ENCODE measurements around the gene FAM184A. TPM values are rescaled to one million over a fixed set of nuclear protein-coding genes. Genes with fewer than 3 reads are reported as not detected.

FAM184A gene
- total RNA-seq, 1 donor from 2014 or later: 134 TPM

DNA sequence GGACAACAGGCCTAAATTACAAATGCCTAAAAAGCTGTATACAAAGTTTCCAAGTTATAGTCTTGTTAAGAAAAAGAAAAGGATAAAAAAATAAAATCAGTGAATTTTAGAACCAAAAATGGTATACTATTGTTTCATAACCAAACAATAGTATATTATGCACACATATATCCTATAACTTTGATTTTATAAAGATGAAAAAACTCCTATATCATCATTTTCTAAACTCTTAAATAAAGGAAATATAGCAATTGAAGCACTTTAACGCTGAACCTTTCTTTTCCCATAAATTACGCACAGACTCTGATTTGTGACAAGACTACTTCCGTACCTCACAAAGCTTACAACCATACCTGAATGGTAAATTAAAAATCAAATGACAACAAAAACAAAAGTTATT, 107.6 kb downstream of the FAM184A start:
- Mint-ChIP-seq H3K4me3 (ENCODE audit: unreplicated experiment) (no peak overlapping the region), H3K4me1 (ENCODE audit: unreplicated experiment) (peaks cover 17% of the 10 kb centered on the region), H3K27ac (ENCODE audit: unreplicated experiment) (no peak overlapping the region), H3K9me3 (ENCODE audit: unreplicated experiment) (no peaks in the 10 kb centered on the region), H3K36me3 (ENCODE audit: low read depth, unreplicated experiment) (peaks cover 11% of the 10 kb centered on the region), H3K27me3 (ENCODE audit: unreplicated experiment) (no peaks in the 10 kb centered on the region)
- DNase-seq (ENCODE audit: low spot score): no peak
- TF ChIP-seq, protein P1, sequence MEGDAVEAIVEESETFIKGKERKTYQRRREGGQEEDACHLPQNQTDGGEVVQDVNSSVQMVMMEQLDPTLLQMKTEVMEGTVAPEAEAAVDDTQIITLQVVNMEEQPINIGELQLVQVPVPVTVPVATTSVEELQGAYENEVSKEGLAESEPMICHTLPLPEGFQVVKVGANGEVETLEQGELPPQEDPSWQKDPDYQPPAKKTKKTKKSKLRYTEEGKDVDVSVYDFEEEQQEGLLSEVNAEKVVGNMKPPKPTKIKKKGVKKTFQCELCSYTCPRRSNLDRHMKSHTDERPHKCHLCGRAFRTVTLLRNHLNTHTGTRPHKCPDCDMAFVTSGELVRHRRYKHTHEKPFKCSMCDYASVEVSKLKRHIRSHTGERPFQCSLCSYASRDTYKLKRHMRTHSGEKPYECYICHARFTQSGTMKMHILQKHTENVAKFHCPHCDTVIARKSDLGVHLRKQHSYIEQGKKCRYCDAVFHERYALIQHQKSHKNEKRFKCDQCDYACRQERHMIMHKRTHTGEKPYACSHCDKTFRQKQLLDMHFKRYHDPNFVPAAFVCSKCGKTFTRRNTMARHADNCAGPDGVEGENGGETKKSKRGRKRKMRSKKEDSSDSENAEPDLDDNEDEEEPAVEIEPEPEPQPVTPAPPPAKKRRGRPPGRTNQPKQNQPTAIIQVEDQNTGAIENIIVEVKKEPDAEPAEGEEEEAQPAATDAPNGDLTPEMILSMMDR (IDR thresholded peaks at IDR 0.05; ENCODE audit: unreplicated experiment): no peak

DNA sequence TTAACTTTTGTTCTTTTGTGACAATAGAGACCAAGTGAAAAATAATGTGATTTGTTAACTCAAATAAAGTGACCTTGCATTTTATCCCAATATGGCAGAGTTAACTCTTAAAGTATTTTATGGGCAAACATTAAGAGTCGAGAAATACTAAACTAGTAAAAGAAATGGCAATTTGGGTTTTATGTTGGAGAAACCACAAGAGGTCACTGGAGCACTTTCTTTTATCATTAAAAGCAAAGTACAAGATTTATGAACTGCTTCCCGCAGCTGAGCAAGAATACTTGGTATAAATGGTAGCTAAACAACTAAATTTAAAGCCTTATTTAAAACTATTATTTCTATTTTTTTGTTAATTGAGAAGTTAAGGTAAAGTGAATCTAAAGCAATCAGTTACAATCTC, 110.0 kb downstream of the FAM184A start:
- Mint-ChIP-seq H3K27ac (ENCODE audit: unreplicated experiment) (peak overlapping the region; percentile 48), H3K4me1 (ENCODE audit: unreplicated experiment) (peaks cover 17% of the 10 kb centered on the region), H3K36me3 (ENCODE audit: low read depth, unreplicated experiment) (peaks cover 13% of the 10 kb centered on the region), H3K9me3 (ENCODE audit: unreplicated experiment) (no peaks in the 10 kb centered on the region), H3K27me3 (ENCODE audit: unreplicated experiment) (no peaks in the 10 kb centered on the region), H3K4me3 (ENCODE audit: unreplicated experiment) (no peak overlapping the region)
- TF ChIP-seq, protein P1 (IDR thresholded peaks at IDR 0.05; ENCODE audit: unreplicated experiment): no peak
- DNase-seq (ENCODE audit: low spot score): no peak

DNA sequence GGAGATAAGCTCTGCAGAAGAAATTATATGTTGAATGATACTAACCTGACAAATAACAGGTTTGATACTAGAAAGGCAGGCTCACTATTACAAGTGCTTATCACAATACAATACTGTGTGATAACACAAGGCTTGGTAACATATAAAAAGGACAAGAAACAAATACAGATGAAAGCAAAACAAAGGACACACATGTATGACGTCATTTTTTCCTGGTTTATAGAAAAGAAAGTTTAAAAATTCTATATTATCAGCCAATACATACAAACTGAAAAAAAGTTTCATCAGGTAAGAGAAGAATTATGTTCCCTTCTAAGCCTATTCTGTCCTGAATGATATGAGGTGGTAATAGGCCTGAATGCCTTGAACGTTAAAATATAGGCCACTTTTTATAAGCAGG, 111.2 kb downstream of the FAM184A start:
- TF ChIP-seq, protein P1 (IDR thresholded peaks at IDR 0.05; ENCODE audit: unreplicated experiment): no peak
- DNase-seq (ENCODE audit: low spot score): no peak
- no peaks in the 10 kb centered on the region for H3K27me3 Mint-ChIP-seq (ENCODE audit: unreplicated experiment)
- no peaks in the 10 kb centered on the region for H3K9me3 Mint-ChIP-seq (ENCODE audit: unreplicated experiment)
- peaks cover 9% of the 10 kb centered on the region for H3K36me3 Mint-ChIP-seq (ENCODE audit: low read depth, unreplicated experiment)
- no peak overlapping the region for H3K4me3 Mint-ChIP-seq (ENCODE audit: unreplicated experiment)
- peaks cover 13% of the 10 kb centered on the region for H3K4me1 Mint-ChIP-seq (ENCODE audit: unreplicated experiment)
- no peak overlapping the region for H3K27ac Mint-ChIP-seq (ENCODE audit: unreplicated experiment)

DNA sequence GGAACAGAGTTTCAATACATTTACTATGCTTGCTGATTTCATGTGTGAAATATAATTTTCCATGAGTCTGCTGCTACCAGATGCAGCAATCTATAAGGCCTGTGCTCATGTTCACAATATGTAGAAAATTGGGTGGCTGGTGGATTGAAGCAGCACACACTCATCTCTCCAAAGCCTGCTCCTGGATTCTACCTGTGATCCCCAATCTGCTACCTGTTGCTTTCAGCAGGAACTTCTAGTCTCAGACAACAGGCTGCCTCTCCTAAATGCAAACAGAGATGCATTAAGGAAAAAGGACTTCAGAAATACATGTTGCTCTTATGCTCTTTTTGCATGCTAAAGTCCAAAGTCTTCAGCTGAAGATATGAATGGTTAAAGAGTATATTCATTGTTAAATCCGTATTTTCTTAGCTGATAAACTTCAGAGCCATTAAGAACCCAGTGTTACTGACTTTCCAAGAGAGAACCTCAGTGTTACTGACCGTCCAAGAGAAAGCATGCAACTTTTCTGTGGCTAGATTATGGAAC, 112.6 kb downstream of the FAM184A start:
- H3K4me3 Mint-ChIP-seq (ENCODE audit: unreplicated experiment): no peak overlapping the region
- peaks cover 10% of the 10 kb centered on the region for H3K4me1 Mint-ChIP-seq (ENCODE audit: unreplicated experiment)
- TF ChIP-seq, protein P1 (IDR thresholded peaks at IDR 0.05; ENCODE audit: unreplicated experiment): no peak
- no peak for DNase-seq (ENCODE audit: low spot score)
- H3K36me3 Mint-ChIP-seq (ENCODE audit: low read depth, unreplicated experiment): peaks cover 12% of the 10 kb centered on the region
- no peak overlapping the region for H3K27ac Mint-ChIP-seq (ENCODE audit: unreplicated experiment)
- peaks cover 2% of the 10 kb centered on the region for H3K27me3 Mint-ChIP-seq (ENCODE audit: unreplicated experiment)
- no peaks in the 10 kb centered on the region for H3K9me3 Mint-ChIP-seq (ENCODE audit: unreplicated experiment)

DNA sequence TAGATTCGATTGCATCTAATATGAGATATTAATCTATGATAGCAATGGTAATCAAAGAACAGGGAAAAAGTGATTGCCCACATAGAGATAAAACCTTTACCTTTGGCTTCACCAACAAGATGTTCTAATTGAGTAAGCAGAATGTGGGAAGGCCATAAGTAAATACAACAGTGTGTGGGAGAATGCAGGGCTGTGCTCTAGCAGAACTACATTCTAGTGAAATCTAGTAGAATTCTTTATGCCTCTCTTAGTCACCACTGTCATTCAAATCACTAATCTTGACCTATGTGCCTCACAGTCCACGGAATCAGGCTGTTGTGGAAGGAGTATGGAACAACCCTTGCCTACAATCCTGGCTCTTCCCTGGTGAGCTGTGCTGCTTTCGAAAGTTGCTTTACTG, 113.1 kb downstream of the FAM184A start:
- Mint-ChIP-seq H3K4me1 (ENCODE audit: unreplicated experiment) (peaks cover 10% of the 10 kb centered on the region), H3K27ac (ENCODE audit: unreplicated experiment) (no peak overlapping the region), H3K27me3 (ENCODE audit: unreplicated experiment) (peaks cover 2% of the 10 kb centered on the region), H3K36me3 (ENCODE audit: low read depth, unreplicated experiment) (peaks cover 12% of the 10 kb centered on the region), H3K9me3 (ENCODE audit: unreplicated experiment) (no peaks in the 10 kb centered on the region), H3K4me3 (ENCODE audit: unreplicated experiment) (no peak overlapping the region)
- DNase-seq (ENCODE audit: low spot score): no peak
- TF ChIP-seq, protein P1 (IDR thresholded peaks at IDR 0.05; ENCODE audit: unreplicated experiment): no peak
